C4-2B (cell line): ENCODE measurements around the gene TAF11L8.
"Not testable (repeated sequence)": the region's sequence is repeated elsewhere in the genome, so short reads cannot be mapped to it uniquely, and the experiment has no call there.

Experiments used
- ZFX ChIP-seq: fragments of 450-650 bp; IDR thresholded peaks from 2 replicates; pipeline ENCODE4 v1.6.1; 2017
- TF ChIP-seq, protein P1 (sequence below): fragments of 450-650 bp; conservative IDR thresholded peaks from 2 replicates; pipeline ENCODE4 v1.5.1; 2017; ENCODE audit warnings: mild to moderate bottlenecking

- TF ChIP-seq, protein P1, sequence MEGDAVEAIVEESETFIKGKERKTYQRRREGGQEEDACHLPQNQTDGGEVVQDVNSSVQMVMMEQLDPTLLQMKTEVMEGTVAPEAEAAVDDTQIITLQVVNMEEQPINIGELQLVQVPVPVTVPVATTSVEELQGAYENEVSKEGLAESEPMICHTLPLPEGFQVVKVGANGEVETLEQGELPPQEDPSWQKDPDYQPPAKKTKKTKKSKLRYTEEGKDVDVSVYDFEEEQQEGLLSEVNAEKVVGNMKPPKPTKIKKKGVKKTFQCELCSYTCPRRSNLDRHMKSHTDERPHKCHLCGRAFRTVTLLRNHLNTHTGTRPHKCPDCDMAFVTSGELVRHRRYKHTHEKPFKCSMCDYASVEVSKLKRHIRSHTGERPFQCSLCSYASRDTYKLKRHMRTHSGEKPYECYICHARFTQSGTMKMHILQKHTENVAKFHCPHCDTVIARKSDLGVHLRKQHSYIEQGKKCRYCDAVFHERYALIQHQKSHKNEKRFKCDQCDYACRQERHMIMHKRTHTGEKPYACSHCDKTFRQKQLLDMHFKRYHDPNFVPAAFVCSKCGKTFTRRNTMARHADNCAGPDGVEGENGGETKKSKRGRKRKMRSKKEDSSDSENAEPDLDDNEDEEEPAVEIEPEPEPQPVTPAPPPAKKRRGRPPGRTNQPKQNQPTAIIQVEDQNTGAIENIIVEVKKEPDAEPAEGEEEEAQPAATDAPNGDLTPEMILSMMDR: not testable (repeated sequence)
- not testable (repeated sequence) for TF ChIP-seq ZFX
Observed at GRCh38 chr5:17585658-17586057, 5.1 kb downstream of the TAF11L8 start, which contains the start of gene TAF11L7.
